WTC11 (cell line): Measurements from ENCODE around the gene LRRC51. TPM values are rescaled to one million over a fixed set of nuclear protein-coding genes. Genes with fewer than 3 reads are reported as not detected.

ENCODE experiments used
- ATAC-seq: fragments of 200-7000 bp; cut with Tn5 transposase; 2 replicates; pipeline ENCODE4 v1.10.0; 2021; ENCODE audit warnings: mild to moderate bottlenecking, moderate library complexity
- CTCF ChIA-PET: fragments of 300-600 bp; sonication (Branson Sonifier 250); formaldehyde crosslinking; loops from one replicate; lab custom pipeline; 2021; ENCODE audit warnings: antibody characterized with exemption; lab: Charles Lee
- POLR2A ChIA-PET: fragments of 350-600 bp; sonication (Branson Sonifier 250); formaldehyde crosslinking; loops from one replicate; lab custom pipeline; 2021; ENCODE audit warnings: antibody characterized with exemption; lab: Charles Lee
- DNase-seq: peaks from one replicate; pipeline ENCODE4 v3.0.0; 2021; ENCODE audit warnings: low spot score
- H3K27ac Mint-ChIP-seq: 2 replicates; pipeline ENCODE4 v1.8.0; 2021; ENCODE audit warnings: mixed read lengths
- H3K27me3 Mint-ChIP-seq: 2 replicates; pipeline ENCODE4 v1.8.0; 2021; ENCODE audit warnings: low read depth, mild to moderate bottlenecking, moderate library complexity, mixed read lengths
- H3K36me3 Mint-ChIP-seq: 2 replicates; pipeline ENCODE4 v1.8.0; 2021; ENCODE audit warnings: mixed read lengths
- H3K4me1 Mint-ChIP-seq: 2 replicates; pipeline ENCODE4 v1.8.0; 2022; ENCODE audit warnings: mixed read lengths
- H3K4me3 Mint-ChIP-seq: 2 replicates; pipeline ENCODE4 v1.8.0; 2021; ENCODE audit warnings: mild to moderate bottlenecking, moderate library complexity, mixed read lengths
- H3K9me3 Mint-ChIP-seq: 2 replicates; pipeline ENCODE4 v1.8.0; 2021; ENCODE audit warnings: mixed read lengths
- ATF1 ChIP-seq: sonication (generic); formaldehyde crosslinking; IDR thresholded peaks from 2 replicates; pipeline ENCODE4 v1.8.1; 2023; ENCODE audit warnings: mild to moderate bottlenecking, moderate library complexity, missing genetic modification reagents
- CREM ChIP-seq: sonication (generic); formaldehyde crosslinking; IDR thresholded peaks from 2 replicates; pipeline ENCODE4 v1.8.1; 2022; ENCODE audit warnings: mild to moderate bottlenecking, missing genetic modification reagents, moderate library complexity
- EMX1 ChIP-seq: fragments of 250-450 bp; sonication (Bioruptor Pico); IDR thresholded peaks from 2 replicates; pipeline ENCODE4 v1.8.0; 2021; ENCODE audit warnings: mild to moderate bottlenecking
- ETV6 ChIP-seq: sonication (generic); formaldehyde crosslinking; IDR thresholded peaks from 2 replicates; pipeline ENCODE4 v1.8.1; 2022; ENCODE audit warnings: mild to moderate bottlenecking, missing genetic modification reagents
- GABPB1 ChIP-seq: sonication (generic); formaldehyde crosslinking; IDR thresholded peaks from 2 replicates; pipeline ENCODE4 v1.8.1; 2023; ENCODE audit warnings: mild to moderate bottlenecking, missing genetic modification reagents
- IRF2 ChIP-seq: sonication (generic); formaldehyde crosslinking; IDR thresholded peaks from 2 replicates; pipeline ENCODE4 v1.8.0; 2022; ENCODE audit warnings: low read depth, missing genetic modification reagents, borderline replicate concordance
- JUN ChIP-seq: sonication (generic); formaldehyde crosslinking; IDR thresholded peaks from 2 replicates; pipeline ENCODE4 v1.8.0; 2023; ENCODE audit warnings: mild to moderate bottlenecking, missing genetic modification reagents
- MXD4 ChIP-seq: fragments of 250-450 bp; sonication (Bioruptor Pico); IDR thresholded peaks from 2 replicates; pipeline ENCODE4 v1.8.0; 2021; ENCODE audit warnings: mild to moderate bottlenecking, moderate library complexity, borderline replicate concordance
- NFATC4 ChIP-seq: fragments of 250-450 bp; sonication (Bioruptor Pico); IDR thresholded peaks from 2 replicates; pipeline ENCODE4 v1.9.0; 2021; ENCODE audit warnings: mild to moderate bottlenecking
- NR3C1 ChIP-seq: sonication (generic); formaldehyde crosslinking; conservative IDR thresholded peaks from 2 replicates; pipeline ENCODE4 v1.8.1; 2023; ENCODE audit warnings: low read depth, mild to moderate bottlenecking, missing genetic modification reagents
- SMAD4 ChIP-seq: sonication (generic); formaldehyde crosslinking; IDR thresholded peaks from 2 replicates; pipeline ENCODE4 v1.8.0; 2022; ENCODE audit warnings: mild to moderate bottlenecking, missing genetic modification reagents
- TEAD1 ChIP-seq: sonication (generic); formaldehyde crosslinking; IDR thresholded peaks from 2 replicates; pipeline ENCODE4 v1.8.0; 2022; ENCODE audit warnings: mild to moderate bottlenecking, missing genetic modification reagents
- TEAD4 ChIP-seq: sonication (generic); formaldehyde crosslinking; IDR thresholded peaks from 2 replicates; pipeline ENCODE4 v1.8.0; 2022; ENCODE audit warnings: mild to moderate bottlenecking, missing genetic modification reagents
- TP53 ChIP-seq: sonication (generic); formaldehyde crosslinking; IDR thresholded peaks from 2 replicates; pipeline ENCODE4 v1.8.1; 2023; ENCODE audit warnings: mild to moderate bottlenecking, missing genetic modification reagents
- ZNF121 ChIP-seq: sonication (generic); formaldehyde crosslinking; IDR thresholded peaks from 2 replicates; pipeline ENCODE4 v1.8.0; 2023; ENCODE audit warnings: missing genetic modification reagents
- ZNF423 ChIP-seq: fragments of 250-450 bp; sonication (Bioruptor Pico); IDR thresholded peaks from 2 replicates; pipeline ENCODE4 v2.1.2; 2022; ENCODE audit warnings: mild to moderate bottlenecking, moderate library complexity
- ZNF671 ChIP-seq: fragments of 250-450 bp; sonication (Bioruptor Pico); IDR thresholded peaks from 2 replicates; pipeline ENCODE4 v1.8.0; 2021; ENCODE audit warnings: mild to moderate bottlenecking
- total RNA-seq: library from RNA; stranded (reverse); gene quantifications from 3 replicates; pipeline ENCODE4 v1.2.3, GENCODE V29; 2021
- TF ChIP-seq, protein P1 (sequence below): sonication (generic); formaldehyde crosslinking; IDR thresholded peaks from 2 replicates; pipeline ENCODE4 v1.8.0; 2022; ENCODE audit warnings: missing genetic modification reagents
- TF ChIP-seq, protein P2 (sequence below): fragments of 250-450 bp; sonication (Bioruptor Pico); IDR thresholded peaks from 2 replicates; pipeline ENCODE4 v1.9.0; 2021; ENCODE audit warnings: mild to moderate bottlenecking
- TF ChIP-seq, protein P3 (sequence below): sonication (generic); formaldehyde crosslinking; IDR thresholded peaks from 2 replicates; pipeline ENCODE4 v1.8.1; 2023; ENCODE audit warnings: mild to moderate bottlenecking, missing genetic modification reagents
- TF ChIP-seq, protein P4 (sequence below): sonication (generic); formaldehyde crosslinking; IDR thresholded peaks from 2 replicates; pipeline ENCODE4 v1.8.0; 2022; ENCODE audit warnings: mild to moderate bottlenecking, missing genetic modification reagents
- TF ChIP-seq, protein P5 (sequence below): sonication (generic); formaldehyde crosslinking; IDR thresholded peaks from 2 replicates; pipeline ENCODE4 v1.8.1; 2022; ENCODE audit warnings: mild to moderate bottlenecking, moderate library complexity, missing genetic modification reagents

The LRRC51 gene
- total RNA-seq, 1 experiment from 2014 or later: 5.3 TPM

DNA sequence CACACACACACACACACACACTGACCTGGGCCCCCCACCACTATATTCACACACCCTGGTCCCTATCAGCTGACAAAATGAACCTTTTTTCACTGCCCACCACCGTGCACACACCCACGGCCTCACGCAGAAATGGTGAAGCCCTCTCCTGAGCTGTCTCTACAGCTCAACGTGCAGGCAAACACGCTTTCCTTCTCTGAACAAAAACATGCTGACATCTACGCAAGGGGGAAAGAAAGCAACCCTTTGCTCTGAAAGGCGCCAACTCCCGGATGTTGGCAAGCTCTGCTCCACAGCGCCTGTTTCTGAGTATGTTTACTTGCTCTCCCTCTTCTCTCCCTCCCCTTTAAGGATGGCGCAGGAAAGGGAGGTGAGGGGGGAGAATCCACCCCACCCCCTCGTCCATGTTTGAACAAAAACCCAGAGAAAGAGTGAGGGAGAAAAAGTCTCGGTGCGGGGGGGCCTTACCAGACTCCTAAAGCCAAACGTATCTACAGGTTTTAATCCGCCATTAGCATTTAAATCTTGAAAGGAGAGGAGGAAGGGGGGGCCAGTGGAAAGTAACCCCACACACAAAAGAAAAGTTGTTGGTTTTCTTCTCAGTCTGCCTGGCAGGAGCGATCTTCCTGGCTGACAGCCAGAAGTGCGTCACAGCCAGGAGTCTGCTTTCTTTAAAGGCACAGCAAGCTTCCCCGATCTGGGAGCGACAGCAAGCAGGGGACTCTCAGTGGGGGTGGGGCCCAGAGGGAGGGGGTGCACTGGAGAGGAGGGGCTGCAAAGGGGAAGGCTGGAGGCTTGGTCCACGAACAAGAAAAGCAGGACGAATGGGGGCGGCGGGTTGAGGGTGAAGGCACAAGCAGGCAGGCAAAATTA lies 39.9 kb upstream of the LRRC51 start:
- no peak overlapping the region for H3K27ac Mint-ChIP-seq
- H3K4me3 Mint-ChIP-seq: no peak overlapping the region
- H3K9me3 Mint-ChIP-seq: no peaks in the 10 kb centered on the region
- no peaks in the 10 kb centered on the region; the same call in 1 of the 2 replicates for H3K27me3 Mint-ChIP-seq
- peaks cover 5% of the 10 kb centered on the region for H3K36me3 Mint-ChIP-seq
- TF ChIP-seq IRF2 (CRISPR knock-in tag) (no peak), ZNF423 (CRISPR knock-in tag) (peak; percentile 38; the same call in 1 of the 2 replicates), GABPB1 (CRISPR knock-in tag) (0 out of 2 replicates have a peak, but pooled peaks have one; percentile 23), ETV6 (CRISPR knock-in tag) (peak; percentile 10; the same call in 1 of the 2 replicates)
- CTCF ChIA-PET: interaction anchor here (0.9 to 4.7 kb wide), 7 partner anchors 10 to 414 kb away, joined by 3 to 81 read pairs (median 4); no protein-coding TSS in a partner anchor
- peaks cover 32% of the 10 kb centered on the region for H3K4me1 Mint-ChIP-seq
- ATAC-seq: peak; percentile 60
- DNase-seq: peak; percentile 71
- POLR2A ChIA-PET: interaction anchor here (0.6 to 1.0 kb wide), 4 partner anchors 31 to 197 kb away, joined by 3 to 6 read pairs (median 4); no protein-coding TSS in a partner anchor

DNA sequence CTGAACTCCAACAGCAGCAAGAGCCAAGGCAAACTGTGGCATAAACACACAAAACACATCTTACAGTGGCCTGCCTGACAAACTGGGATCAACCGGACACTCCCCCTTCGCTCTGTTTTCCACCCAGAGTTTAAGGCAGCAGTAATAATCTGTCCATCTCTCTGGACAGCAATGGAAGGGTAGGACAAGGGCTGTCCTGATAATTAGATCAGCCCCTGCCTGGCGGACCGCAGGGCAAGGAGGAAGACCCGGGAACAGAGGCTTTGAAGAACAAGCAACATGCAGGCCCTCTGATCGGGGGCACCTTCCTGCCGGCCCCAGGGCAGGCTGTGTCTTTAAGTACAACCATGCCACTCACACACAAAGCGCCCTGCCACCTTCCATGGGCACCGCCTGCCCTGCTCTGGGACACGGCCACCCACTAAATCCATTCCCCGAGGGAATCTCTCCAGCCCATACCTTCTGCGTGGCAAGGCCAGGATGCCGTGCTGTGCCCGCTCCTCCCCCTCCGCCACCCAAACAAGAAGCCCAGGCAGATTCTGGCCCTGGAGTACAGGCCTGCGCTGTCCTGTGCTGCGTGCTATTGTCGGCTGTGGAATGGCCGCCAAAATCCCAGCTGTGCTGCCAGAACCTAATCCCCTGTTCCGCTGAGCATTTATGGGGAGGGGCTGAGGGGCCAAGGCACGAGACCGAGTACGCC lies 39.1 kb upstream of the LRRC51 start:
- TF ChIP-seq, protein P1, sequence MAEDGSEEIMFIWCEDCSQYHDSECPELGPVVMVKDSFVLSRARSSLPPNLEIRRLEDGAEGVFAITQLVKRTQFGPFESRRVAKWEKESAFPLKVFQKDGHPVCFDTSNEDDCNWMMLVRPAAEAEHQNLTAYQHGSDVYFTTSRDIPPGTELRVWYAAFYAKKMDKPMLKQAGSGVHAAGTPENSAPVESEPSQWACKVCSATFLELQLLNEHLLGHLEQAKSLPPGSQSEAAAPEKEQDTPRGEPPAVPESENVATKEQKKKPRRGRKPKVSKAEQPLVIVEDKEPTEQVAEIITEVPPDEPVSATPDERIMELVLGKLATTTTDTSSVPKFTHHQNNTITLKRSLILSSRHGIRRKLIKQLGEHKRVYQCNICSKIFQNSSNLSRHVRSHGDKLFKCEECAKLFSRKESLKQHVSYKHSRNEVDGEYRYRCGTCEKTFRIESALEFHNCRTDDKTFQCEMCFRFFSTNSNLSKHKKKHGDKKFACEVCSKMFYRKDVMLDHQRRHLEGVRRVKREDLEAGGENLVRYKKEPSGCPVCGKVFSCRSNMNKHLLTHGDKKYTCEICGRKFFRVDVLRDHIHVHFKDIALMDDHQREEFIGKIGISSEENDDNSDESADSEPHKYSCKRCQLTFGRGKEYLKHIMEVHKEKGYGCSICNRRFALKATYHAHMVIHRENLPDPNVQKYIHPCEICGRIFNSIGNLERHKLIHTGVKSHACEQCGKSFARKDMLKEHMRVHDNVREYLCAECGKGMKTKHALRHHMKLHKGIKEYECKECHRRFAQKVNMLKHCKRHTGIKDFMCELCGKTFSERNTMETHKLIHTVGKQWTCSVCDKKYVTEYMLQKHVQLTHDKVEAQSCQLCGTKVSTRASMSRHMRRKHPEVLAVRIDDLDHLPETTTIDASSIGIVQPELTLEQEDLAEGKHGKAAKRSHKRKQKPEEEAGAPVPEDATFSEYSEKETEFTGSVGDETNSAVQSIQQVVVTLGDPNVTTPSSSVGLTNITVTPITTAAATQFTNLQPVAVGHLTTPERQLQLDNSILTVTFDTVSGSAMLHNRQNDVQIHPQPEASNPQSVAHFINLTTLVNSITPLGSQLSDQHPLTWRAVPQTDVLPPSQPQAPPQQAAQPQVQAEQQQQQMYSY (CRISPR knock-in tag): peak; percentile 96
- TF ChIP-seq, protein P2, sequence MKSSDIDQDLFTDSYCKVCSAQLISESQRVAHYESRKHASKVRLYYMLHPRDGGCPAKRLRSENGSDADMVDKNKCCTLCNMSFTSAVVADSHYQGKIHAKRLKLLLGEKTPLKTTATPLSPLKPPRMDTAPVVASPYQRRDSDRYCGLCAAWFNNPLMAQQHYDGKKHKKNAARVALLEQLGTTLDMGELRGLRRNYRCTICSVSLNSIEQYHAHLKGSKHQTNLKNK (CRISPR knock-in tag): no peak
- peak; percentile 88 for TF ChIP-seq ZNF121 (CRISPR knock-in tag)
- TF ChIP-seq TP53: peak; percentile 65; the same call in 1 of the 2 replicates
- 0 out of 2 replicates have a peak, but pooled peaks have one; percentile 22 for TF ChIP-seq ATF1 (CRISPR knock-in tag)
- TF ChIP-seq EMX1 (CRISPR knock-in tag): no peak
- TF ChIP-seq, all 79 proteins: peak for 4
- no peaks in the 10 kb centered on the region; the same call in 1 of the 2 replicates for H3K27me3 Mint-ChIP-seq
- ChIA-PET POLR2A (interaction anchor here (0.7 kb wide), 1 partner anchor 31 kb away, joined by 3 read pairs; no protein-coding TSS in a partner anchor), CTCF (interaction anchor here (1.5 to 4.7 kb wide), 4 partner anchors 9 to 50 kb away, joined by 3 to 81 read pairs (median 18); no protein-coding TSS in a partner anchor)
- H3K4me3 Mint-ChIP-seq: no peak overlapping the region
- ATAC-seq: peak; percentile 40
- H3K9me3 Mint-ChIP-seq: no peaks in the 10 kb centered on the region
- peak; percentile 44 for DNase-seq
- H3K36me3 Mint-ChIP-seq: no peaks in the 10 kb centered on the region
- no peak overlapping the region for H3K27ac Mint-ChIP-seq
- peaks cover 37% of the 10 kb centered on the region for H3K4me1 Mint-ChIP-seq

DNA sequence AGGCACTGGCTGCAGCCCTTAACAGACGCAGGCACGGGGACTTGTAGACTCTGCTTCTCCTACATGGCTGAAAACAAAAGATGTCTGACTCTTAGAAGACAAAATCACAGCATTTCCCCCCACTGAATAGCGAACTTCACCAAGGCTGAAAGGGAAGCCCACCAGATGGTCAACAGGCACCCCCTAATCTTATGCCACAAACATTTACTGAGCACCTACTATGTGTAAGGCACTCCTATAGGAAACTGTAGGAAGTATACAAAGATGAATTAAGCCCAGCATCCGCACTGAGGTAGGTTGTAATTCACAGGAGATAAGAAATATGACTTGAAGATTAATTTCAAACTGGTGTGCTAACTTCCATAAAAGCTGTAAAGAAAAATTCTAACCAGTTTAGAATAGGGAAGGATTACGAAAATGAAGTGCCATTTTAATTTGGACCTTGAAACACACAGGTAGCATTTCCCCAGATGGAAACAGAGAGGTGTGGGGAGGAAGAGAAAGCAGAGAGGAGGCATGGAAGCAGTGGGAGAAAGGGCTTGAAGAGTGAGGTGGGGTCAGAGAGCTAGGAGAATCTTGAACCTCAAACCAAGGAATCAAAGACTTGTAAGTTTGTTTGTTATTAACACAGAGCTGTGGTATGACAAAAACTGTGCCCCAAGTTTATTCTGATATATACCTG lies 38.4 kb upstream of the LRRC51 start:
- Mint-ChIP-seq H3K4me1 (peaks cover 31% of the 10 kb centered on the region), H3K27ac (no peak overlapping the region), H3K4me3 (no peak overlapping the region), H3K27me3 (no peaks in the 10 kb centered on the region; the same call in 1 of the 2 replicates), H3K36me3 (no peaks in the 10 kb centered on the region), H3K9me3 (no peaks in the 10 kb centered on the region)
- POLR2A ChIA-PET: no interaction called here
- DNase-seq (no peak), ATAC-seq (no peak)
- CTCF ChIA-PET: interaction anchor here (1.8 kb wide), 1 partner anchor 17 kb away, joined by 6 read pairs; no protein-coding TSS in a partner anchor
- TF ChIP-seq ZNF671 (CRISPR knock-in tag) (no peak), MXD4 (CRISPR knock-in tag) (no peak), TEAD4 (no peak), TEAD1 (no peak), CREM (no peak), NR3C1 (CRISPR knock-in tag) (no peak), SMAD4 (CRISPR knock-in tag) (no peak), JUN (CRISPR knock-in tag) (no peak), NFATC4 (CRISPR knock-in tag) (no peak), TP53 (no peak)
- TF ChIP-seq, protein P3, sequence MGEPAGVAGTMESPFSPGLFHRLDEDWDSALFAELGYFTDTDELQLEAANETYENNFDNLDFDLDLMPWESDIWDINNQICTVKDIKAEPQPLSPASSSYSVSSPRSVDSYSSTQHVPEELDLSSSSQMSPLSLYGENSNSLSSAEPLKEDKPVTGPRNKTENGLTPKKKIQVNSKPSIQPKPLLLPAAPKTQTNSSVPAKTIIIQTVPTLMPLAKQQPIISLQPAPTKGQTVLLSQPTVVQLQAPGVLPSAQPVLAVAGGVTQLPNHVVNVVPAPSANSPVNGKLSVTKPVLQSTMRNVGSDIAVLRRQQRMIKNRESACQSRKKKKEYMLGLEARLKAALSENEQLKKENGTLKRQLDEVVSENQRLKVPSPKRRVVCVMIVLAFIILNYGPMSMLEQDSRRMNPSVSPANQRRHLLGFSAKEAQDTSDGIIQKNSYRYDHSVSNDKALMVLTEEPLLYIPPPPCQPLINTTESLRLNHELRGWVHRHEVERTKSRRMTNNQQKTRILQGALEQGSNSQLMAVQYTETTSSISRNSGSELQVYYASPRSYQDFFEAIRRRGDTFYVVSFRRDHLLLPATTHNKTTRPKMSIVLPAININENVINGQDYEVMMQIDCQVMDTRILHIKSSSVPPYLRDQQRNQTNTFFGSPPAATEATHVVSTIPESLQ (CRISPR knock-in tag): no peak
- TF ChIP-seq, protein P4, sequence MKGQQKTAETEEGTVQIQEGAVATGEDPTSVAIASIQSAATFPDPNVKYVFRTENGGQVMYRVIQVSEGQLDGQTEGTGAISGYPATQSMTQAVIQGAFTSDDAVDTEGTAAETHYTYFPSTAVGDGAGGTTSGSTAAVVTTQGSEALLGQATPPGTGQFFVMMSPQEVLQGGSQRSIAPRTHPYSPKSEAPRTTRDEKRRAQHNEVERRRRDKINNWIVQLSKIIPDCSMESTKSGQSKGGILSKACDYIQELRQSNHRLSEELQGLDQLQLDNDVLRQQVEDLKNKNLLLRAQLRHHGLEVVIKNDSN (CRISPR knock-in tag): no peak
- TF ChIP-seq, protein P5, sequence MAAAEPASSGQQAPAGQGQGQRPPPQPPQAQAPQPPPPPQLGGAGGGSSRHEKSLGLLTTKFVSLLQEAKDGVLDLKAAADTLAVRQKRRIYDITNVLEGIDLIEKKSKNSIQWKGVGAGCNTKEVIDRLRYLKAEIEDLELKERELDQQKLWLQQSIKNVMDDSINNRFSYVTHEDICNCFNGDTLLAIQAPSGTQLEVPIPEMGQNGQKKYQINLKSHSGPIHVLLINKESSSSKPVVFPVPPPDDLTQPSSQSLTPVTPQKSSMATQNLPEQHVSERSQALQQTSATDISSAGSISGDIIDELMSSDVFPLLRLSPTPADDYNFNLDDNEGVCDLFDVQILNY: no peak; the same call in 1 of the 2 replicates
